Left renal cortex interstitium (tissue), 4 donors: ENCODE measurements around the gene FOXN4. TPM values are rescaled to one million over a fixed set of nuclear protein-coding genes. Genes with fewer than 3 reads are reported as not detected.

ENCODE experiments used
- DNase-seq, 4 donors: peaks; one replicate each; pipeline ENCODE4 v3.0.0-alpha.2; 2013; ENCODE audit warnings: low read depth in 4 of 4, low spot score in 2 of 4, missing footprints in 1 of 4
- polyA plus RNA-seq, 4 donors: library from polyadenylated mRNA; unstranded; fragments of 120-200 nt; gene quantifications; one replicate each; pipeline ENCODE4 v1.2.1, GENCODE V29; 2013; ENCODE audit not compliant: insufficient read length in 4 of 4

The FOXN4 gene
- polyA plus RNA-seq, 4 donors, result 1.1 to 2.8 (median 2.1) TPM

- DNase-seq, result no peak
Observed at GRCh38 chr12:109261939-109262338, 47.1 kb downstream of the FOXN4 start.

- no peak for DNase-seq
Observed at GRCh38 chr12:109261087-109261486, 48.0 kb downstream of the FOXN4 start.

- DNase-seq, result no peak
Observed at GRCh38 chr12:109259545-109259895, 49.6 kb downstream of the FOXN4 start.

- DNase-seq, result no peak
Observed at GRCh38 chr12:109258607-109259544, 50.2 kb downstream of the FOXN4 start.

- no peak for DNase-seq
Observed at GRCh38 chr12:109258201-109258600, 50.9 kb downstream of the FOXN4 start.

GRCh38 chr12:109256011-109256410, 53.1 kb downstream of the FOXN4 start:
- no peak for DNase-seq

GRCh38 chr12:109255377-109255776, 53.7 kb downstream of the FOXN4 start:
- DNase-seq, result no peak

- no peak for DNase-seq
Observed at GRCh38 chr12:109253913-109254544, 55.1 kb downstream of the FOXN4 start.

- no peak for DNase-seq
Observed at GRCh38 chr12:109252799-109253198, 56.3 kb downstream of the FOXN4 start.

GRCh38 chr12:109250523-109250922, 58.6 kb downstream of the FOXN4 start:
- DNase-seq, result no peak

- DNase-seq, result no peak
Observed at GRCh38 chr12:109247831-109248654, 61.0 kb downstream of the FOXN4 start.

- no peak for DNase-seq
Observed at GRCh38 chr12:109246221-109246620, 62.9 kb downstream of the FOXN4 start.

- no peak for DNase-seq
Observed at GRCh38 chr12:109244073-109244472, 65.0 kb downstream of the FOXN4 start.

GRCh38 chr12:109241936-109242335, 67.1 kb downstream of the FOXN4 start:
- DNase-seq, result no peak

GRCh38 chr12:109240365-109240764, 68.7 kb downstream of the FOXN4 start:
- DNase-seq, result no peak

GRCh38 chr12:109239691-109240090, 69.4 kb downstream of the FOXN4 start:
- no peak for DNase-seq

- no peak for DNase-seq
Observed at GRCh38 chr12:109239179-109239578, 69.9 kb downstream of the FOXN4 start.

- no peak for DNase-seq
Observed at GRCh38 chr12:109236257-109236656, 72.8 kb downstream of the FOXN4 start.

- no peak for DNase-seq
Observed at GRCh38 chr12:109234012-109234411, 75.1 kb downstream of the FOXN4 start.

- no peak for DNase-seq
Observed at GRCh38 chr12:109232731-109233130, 76.4 kb downstream of the FOXN4 start.

- no peak for DNase-seq
Observed at GRCh38 chr12:109230193-109230592, 78.9 kb downstream of the FOXN4 start.
